Suppressor macrophage treated with lipopolysaccharide for 1 hour (primary cell): ENCODE data around the gene RBM39.
"Not testable (repeated sequence)": the region's sequence is repeated elsewhere in the genome, so short reads cannot be mapped to it uniquely, and the experiment has no call there.

Experiments
- DNase-seq, 3 donors: peaks; one replicate each; pipeline ENCODE4 v3.0.0-alpha.2; 2020 to 2022

Gene RBM39

GRCh38 chr20:35704514-35705261, 37.4 kb downstream of the RBM39 start:
- DNase-seq, result peak in 1 of 3 donors; percentile 0

GRCh38 chr20:35702824-35703695, 39.0 kb downstream of the RBM39 start:
- DNase-seq, result no peak

DNA sequence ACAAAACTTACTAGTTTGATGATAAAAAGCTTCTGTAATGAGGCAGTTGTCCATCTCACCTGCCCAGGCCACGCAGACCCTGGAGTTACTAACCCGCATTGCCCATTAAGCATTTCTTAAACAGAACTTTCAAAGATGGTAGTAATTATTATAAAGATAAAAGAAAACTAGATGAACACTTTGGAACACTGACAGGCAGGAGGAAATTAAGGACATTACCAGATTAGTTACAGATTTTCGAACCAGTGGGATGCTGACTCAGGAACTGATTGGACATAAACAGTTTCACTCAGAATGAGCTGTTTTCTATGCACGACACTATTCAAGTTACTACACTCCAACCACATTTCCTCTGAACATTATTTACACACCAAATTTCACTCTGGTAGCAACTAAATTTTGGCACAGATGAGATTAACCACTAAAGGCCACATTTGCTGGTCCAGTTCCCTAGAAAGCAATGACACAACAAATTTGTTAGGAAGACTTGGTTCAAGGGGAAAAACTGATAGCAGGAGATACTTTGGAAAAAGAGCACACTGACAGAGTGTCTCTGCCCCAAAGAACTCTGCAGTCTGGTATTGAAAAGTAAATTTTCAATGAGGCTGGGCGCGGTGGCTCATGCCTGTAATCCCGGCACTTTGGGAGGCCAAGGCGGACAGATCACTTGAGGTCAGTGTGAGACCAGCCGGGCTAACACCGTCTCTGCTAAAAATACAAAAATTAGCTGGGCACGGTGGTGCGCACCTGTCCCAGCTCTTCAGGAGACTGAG, 39.8 kb downstream of the RBM39 start:
- DNase-seq, result no peak

DNA sequence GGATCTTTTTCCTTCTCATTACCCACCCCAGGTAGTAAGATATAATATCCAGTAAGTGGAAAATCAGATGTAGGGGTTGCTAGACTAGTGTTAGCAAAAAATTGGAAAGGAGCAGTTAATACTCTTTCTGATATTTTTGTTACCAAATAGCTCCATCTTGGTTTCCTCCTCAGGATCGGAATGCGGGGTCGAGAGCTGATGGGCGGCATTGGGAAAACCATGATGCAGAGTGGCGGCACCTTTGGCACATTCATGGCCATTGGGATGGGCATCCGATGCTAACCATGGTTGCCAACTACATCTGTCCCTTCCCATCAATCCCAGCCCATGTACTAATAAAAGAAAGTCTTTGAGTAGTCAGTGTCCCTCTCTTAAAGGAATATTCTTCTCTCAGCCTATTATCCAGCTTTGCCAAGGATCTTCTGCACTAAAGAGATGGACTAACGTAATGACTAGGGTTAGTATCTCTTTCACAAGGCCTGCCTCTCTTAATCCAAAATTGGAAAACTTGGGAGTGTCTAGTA, 41.4 kb downstream of the RBM39 start:
- no peak for DNase-seq

GRCh38 chr20:35699957-35700624, 42.0 kb downstream of the RBM39 start:
- no peak for DNase-seq

GRCh38 chr20:35699127-35699956, 42.7 kb downstream of the RBM39 start, which contains the start of the genes NFS1 and ROMO1:
NFS1 (minus strand) TSS chr20:35699352; CDS start chr20:35699288, 64 bp downstream.
ROMO1 (plus strand) TSS chr20:35699405; CDS start chr20:35699633, 228 bp downstream.
- DNase-seq, result peak; percentile 88 to 93 (median 91)

GRCh38 chr20:35698298-35699126, 43.5 kb downstream of the RBM39 start:
- DNase-seq, result no peak

DNA sequence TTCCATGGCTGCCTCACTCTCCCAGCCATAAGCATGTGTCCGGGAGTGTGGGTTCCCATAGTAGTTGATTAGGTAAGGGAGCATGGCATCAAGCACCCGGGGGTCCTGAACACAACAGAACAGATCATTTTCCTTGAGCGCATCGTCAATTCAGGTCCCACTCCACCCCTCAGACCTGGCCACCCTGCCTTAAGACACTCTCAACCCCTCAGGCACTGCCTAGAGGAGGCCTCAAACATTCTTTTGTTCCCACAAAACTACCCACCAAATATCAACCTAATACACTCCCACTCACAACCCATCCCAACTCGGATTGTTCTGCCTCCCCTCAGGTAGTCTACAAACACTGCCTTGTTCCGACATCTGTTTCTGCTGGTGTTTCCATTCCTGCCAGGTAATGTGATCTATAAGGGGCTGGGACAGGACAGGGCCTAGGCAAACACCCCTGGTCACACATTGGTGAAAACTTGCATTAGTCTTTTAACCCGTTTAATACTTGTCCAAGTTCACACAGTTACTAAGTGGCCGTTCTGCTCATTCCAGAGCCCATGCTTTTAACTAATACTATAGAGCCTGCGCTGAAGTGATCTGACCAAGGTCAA, 44.3 kb downstream of the RBM39 start:
- DNase-seq, result no peak

DNA sequence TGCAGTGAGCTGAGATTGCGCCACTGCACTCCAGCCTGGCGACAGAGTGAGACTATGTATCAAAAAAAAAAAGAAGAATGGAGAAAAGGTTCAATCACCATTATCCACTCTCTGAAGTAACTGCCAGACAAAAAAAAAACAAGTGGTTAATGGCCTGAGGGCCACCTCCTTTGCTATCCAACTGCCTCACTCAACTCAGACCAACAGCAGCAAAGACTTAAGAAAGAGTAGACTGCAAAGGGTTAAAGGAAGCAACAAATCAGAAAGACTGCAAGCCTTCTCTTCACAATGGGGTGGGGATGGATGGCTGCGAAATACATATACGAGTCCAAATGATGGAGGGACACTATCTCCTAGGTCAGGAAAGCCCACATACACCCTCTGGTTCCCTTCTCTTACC, 46.1 kb downstream of the RBM39 start:
- DNase-seq, result no peak

DNA sequence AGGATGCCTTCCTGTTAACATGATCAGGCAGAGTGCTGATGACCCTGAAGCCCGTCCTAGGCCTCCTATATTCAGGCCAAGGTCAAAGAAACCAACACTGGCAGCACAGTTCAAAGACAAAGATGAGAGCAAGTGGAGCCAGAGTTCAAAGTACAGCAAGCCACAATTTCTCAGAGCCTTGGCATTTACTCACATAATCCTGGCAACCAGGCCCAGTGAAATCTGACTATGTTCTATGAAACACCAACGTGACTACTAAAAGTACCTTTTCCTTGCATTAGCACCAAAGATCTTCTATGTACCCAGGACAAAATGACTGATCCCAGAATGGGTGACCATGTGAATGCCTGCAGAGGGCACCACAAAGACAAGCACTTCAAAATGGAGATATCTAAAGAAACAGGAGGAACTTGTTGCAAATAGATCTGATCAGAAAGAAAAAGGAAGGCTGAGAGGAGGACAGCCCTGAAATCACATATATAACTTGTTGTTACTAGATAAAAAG, 46.8 kb downstream of the RBM39 start:
- DNase-seq, result no peak

DNA sequence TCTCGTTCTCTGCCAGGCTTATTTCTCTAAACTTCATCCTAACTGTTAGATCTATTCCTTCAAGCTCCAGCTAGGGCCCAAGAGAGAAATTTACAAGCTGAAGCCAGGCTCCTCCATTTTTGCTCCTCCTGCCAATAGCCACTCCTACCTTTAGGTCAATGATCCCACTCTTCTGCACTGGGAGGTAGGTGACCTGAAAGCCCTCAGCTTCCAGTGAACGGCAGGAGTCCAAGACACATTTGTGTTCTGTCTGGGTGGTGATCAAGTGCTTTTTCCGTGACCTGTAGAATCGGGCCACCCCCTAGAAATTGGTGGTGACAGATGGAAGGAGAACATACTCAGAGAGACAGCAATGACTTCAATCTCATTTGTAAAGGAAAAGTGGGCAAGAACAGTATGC, 51.8 kb downstream of the RBM39 start:
- DNase-seq, result no peak

GRCh38 chr20:35686872-35687271, 55.2 kb downstream of the RBM39 start:
- not testable (repeated sequence) for DNase-seq

DNA sequence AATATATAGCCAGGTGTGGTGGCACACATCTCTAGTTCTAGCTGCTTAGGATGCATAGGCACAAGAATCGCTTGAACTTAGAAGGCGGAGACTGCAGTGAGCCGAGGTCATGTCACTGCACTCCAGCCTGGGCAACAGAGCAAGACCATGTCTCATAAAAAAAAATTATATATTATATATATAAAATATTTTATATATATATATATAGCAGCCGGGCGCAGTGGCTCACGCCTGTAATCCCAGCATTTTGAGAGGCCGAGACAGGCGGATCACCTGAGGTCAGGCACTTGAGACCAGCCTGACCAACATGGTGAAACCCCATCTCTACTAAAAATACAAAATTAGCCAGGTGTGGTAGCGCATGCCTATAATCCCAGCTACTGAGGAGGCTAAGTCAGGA, 56.7 kb downstream of the RBM39 start:
- not testable (repeated sequence) for DNase-seq

DNA sequence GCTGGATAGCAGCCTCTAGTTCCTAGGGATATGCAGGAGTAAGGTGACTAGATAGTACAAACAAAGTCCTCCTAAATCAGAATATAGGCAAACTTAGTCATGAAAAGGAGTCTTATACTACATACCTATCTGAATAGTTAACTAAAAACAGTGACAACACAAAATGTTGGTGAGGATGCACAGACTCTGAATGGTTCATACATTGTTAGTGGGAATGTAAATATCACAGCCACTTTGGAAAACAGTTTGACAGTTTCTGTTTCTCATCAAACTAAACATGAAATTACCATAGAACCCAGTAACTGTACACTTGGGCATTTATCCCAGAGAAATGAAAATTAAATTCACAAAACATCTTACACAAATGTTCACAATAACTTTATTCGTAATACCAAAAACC, 60.1 kb downstream of the RBM39 start:
- DNase-seq, result no peak

DNA sequence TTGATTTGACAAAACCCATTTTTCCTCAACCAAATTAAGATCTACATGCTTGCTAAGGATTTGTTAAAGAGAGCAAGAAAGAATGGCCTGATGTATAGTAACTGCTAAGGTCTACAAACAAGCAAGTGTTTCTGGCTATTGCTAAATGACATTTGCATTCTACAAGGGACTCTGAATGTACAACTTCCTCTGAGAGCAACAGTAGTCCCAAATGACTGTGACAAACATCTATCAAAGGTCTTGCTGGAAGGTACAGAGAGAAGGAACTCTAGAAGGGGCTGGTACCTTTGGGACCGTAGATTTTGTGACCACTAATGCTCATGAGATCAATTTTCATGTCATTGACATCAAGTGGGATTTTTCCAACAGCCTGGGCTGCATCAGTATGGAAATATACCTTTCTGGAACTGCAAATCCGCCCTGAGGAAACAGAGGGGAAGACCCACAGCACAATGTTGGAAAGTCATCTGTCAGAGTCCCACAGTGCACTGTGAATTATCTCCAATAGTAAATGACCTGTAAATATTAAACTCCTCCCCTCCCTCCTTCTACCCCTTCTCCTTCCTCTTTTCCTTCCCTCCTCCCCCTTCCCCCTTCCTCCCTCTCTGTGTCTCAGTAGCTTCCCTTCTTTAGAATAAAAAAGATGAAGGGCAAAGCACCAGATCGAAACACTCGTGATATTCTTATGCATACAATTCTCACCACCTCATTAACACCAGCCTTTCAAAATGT, 61.4 kb downstream of the RBM39 start:
- DNase-seq, result peak; percentile 45 to 63 (median 61)

- no peak for DNase-seq
These were observed 67.1 kb downstream of the RBM39 start for GRCh38 chr20:35674921-35675320.

DNA sequence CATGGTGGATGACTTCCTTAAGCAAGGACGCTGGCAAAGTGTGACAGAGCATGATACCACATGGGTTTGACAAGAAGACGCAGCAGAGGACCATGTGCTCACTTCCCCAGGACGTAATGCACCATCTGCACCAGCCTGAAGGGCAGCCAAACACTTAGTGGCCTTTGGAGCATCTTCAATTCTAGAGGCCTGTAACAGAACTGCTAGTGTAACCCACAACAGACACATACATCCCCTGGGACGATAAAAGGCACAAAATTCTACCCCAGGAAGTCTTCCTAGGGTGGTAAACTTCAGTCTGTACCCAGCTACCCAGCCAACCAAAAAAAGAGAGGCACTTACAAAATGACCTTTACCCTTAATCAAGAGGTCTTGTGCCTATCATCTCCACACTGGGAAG, 68.2 kb downstream of the RBM39 start:
- no peak for DNase-seq

- DNase-seq, result no peak
These were observed 72.4 kb downstream of the RBM39 start for GRCh38 chr20:35669681-35670080.

DNA sequence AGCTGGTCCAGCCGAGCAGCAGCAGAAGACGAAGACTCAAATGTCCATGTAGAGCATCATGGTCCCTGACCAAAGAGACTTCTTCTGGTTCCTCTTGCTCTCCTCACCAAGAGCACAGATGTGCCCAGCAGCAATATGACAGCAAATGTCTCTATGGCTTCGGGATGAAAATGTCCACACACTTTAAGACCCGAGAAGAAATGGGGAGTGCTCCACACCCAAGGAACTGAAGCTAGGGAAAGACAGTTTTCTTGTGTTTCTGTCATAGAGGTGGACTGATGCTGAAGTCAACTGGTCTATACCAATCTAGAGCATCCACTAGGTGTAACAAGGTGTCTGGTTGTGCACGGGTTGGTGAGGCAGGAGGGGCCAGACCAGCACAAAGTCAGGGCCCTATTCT, 72.8 kb downstream of the RBM39 start:
- no peak for DNase-seq
